NK-92 treated with Interleukin-12 subunit alpha and Interleukin-12 subunit beta, amount 100 ng/mL, for 24 hours (cell line): ENCODE data around the gene BCL2L11.

Experiments used
- DNase-seq: peaks from one replicate; lab custom pipeline; 2025; lab: John Stamatoyannopoulos, UW

The BCL2L11 gene

GRCh38 chr2:111117598-111118480, 2.9 kb upstream of the BCL2L11 start:
- no peak for DNase-seq

GRCh38 chr2:111118481-111118980, 2.2 kb upstream of the BCL2L11 start:
- DNase-seq = no peak

- no peak for DNase-seq
Measured at GRCh38 chr2:111118981-111119821, 1.5 kb upstream of the BCL2L11 start.

GRCh38 chr2:111119822-111120252, 877 bp upstream of the BCL2L11 start:
- DNase-seq = no peak

- no peak for DNase-seq
Measured at GRCh38 chr2:111121028-111121827, 514 bp downstream of the BCL2L11 start.

GRCh38 chr2:111121828-111122630, 1.3 kb downstream of the BCL2L11 start:
- no peak for DNase-seq

- DNase-seq = no peak
Measured at GRCh38 chr2:111122631-111123421, 2.1 kb downstream of the BCL2L11 start.

- DNase-seq = no peak
Measured at GRCh38 chr2:111123751-111124150, 3.0 kb downstream of the BCL2L11 start.

GRCh38 chr2:111126581-111126980, 5.9 kb downstream of the BCL2L11 start:
- DNase-seq = no peak

- no peak for DNase-seq
Measured at GRCh38 chr2:111127351-111127750, 6.6 kb downstream of the BCL2L11 start.

- DNase-seq = no peak
Measured at GRCh38 chr2:111128096-111128495, 7.4 kb downstream of the BCL2L11 start.

GRCh38 chr2:111133603-111134002, 12.9 kb downstream of the BCL2L11 start:
- DNase-seq = no peak

GRCh38 chr2:111134055-111134454, 13.3 kb downstream of the BCL2L11 start:
- DNase-seq = no peak

GRCh38 chr2:111135237-111135909, 14.7 kb downstream of the BCL2L11 start:
- no peak for DNase-seq

- no peak for DNase-seq
Measured at GRCh38 chr2:111135910-111136297, 15.2 kb downstream of the BCL2L11 start.

- DNase-seq = no peak
Measured at GRCh38 chr2:111138839-111139238, 18.1 kb downstream of the BCL2L11 start.

GRCh38 chr2:111139637-111140317, 19.1 kb downstream of the BCL2L11 start:
- DNase-seq = no peak

- no peak for DNase-seq
Measured at GRCh38 chr2:111140815-111141214, 20.1 kb downstream of the BCL2L11 start.

- DNase-seq = no peak
Measured at GRCh38 chr2:111142101-111142500, 21.4 kb downstream of the BCL2L11 start.
